Spleen (tissue), 11 donors: ENCODE measurements around the gene ZCCHC8. TPM values are rescaled to one million over a fixed set of nuclear protein-coding genes. Genes with fewer than 3 reads are reported as not detected.
"Not testable (repeated sequence)": the region's sequence is repeated elsewhere in the genome, so short reads cannot be mapped to it uniquely, and the experiment has no call there.

Experiments
- DNase-seq: peaks from one replicate; pipeline ENCODE4 v3.0.0-alpha.2; 2020
- H3K27ac ChIP-seq, 8 donors: fragments of 200-600 bp; sonication (generic) in 7 of 8; 1 replicate in 4 of 8; 2 replicates in 4 of 8; pipeline versions ENCODE4 v1.5.0 to v1.8.0; 2016 to 2021; ENCODE audit warnings: inconsistent platforms in 4 of 8, mild to moderate bottlenecking in 4 of 8, moderate library complexity in 1 of 8
- H3K27me3 ChIP-seq, 7 donors: fragments of 200-600 bp; sonication (generic) in 6 of 7; replicated peaks in 1 of 7; 1 replicate in 4 of 7; 2 replicates in 3 of 7; pipeline versions ENCODE4 v1.5.0 to v1.8.0; 2016 to 2021; ENCODE audit warnings: inconsistent platforms in 3 of 7, mild to moderate bottlenecking in 1 of 7
- H3K36me3 ChIP-seq, 6 donors: fragments of 200-600 bp; sonication (generic) in 5 of 6; 1 replicate in 4 of 6; 2 replicates in 2 of 6; pipeline versions ENCODE4 v1.5.0 to v1.8.0; 2016 to 2021; ENCODE audit warnings: inconsistent platforms in 2 of 6
- H3K4me1 ChIP-seq, 6 donors: fragments of 200-600 bp; sonication (generic) in 5 of 6; 1 replicate in 3 of 6; 2 replicates in 3 of 6; pipeline versions ENCODE4 v1.5.0 to v1.8.0; 2016 to 2021; ENCODE audit warnings: inconsistent platforms in 3 of 6
- H3K4me3 ChIP-seq, 8 donors: fragments of 200-600 bp; sonication (generic) in 7 of 8; 1 replicate in 4 of 8; 2 replicates in 4 of 8; pipeline versions ENCODE4 v1.5.0 to v1.8.0; 2016 to 2021; ENCODE audit warnings: inconsistent platforms in 4 of 8, mild to moderate bottlenecking in 4 of 8, moderate library complexity in 2 of 8
- H3K9me3 ChIP-seq, 8 donors: fragments of 200-600 bp; sonication (generic) in 7 of 8; 1 replicate in 4 of 8; 2 replicates in 4 of 8; pipeline versions ENCODE4 v1.5.0 to v1.8.0; 2016 to 2021; ENCODE audit warnings: inconsistent platforms in 4 of 8
- CTCF ChIP-seq, 11 experiments: fragments of 200-600 bp in 7 of 11; fragments of 450-650 bp in 4 of 11; sonication (generic) in 4 of 11; IDR thresholded peaks in 8 of 11; conservative IDR thresholded peaks in 3 of 11; 1 replicate in 7 of 11; 2 replicates in 4 of 11; pipeline versions ENCODE4 v1.4.0 to v1.8.0; 2016 to 2021; ENCODE audit warnings: antibody characterized with exemption in 11 of 11, inconsistent platforms in 4 of 11, mild to moderate bottlenecking in 1 of 11
- POLR2A ChIP-seq, 3 donors: fragments of 450-650 bp; IDR thresholded peaks; one replicate each; pipeline ENCODE4 v1.5.1; 2017; ENCODE audit warnings: antibody characterized with exemption in 3 of 3, mild to moderate bottlenecking in 1 of 3
- POLR2AphosphoS5 ChIP-seq, 3 donors: sonication (generic); formaldehyde crosslinking; IDR thresholded peaks; one replicate each; pipeline ENCODE4 v1.5.1; 2017; ENCODE audit warnings: antibody characterized with exemption in 3 of 3
- WGBS, 5 donors: extraction: QIAGEN DNeasy Blood & Tissue Kit in 3 of 5; methylation state at CpG; one replicate each; pipeline versions ENCODE4 v1.1.5 to v1.1.7; 2013 to 2018; 5-methylcytosine and 5-hydroxymethylcytosine counted together
- intact Hi-C: fragments of 100-400 bp; cut with DNase I; formaldehyde crosslinking; loops from one replicate; pipeline ENCODE4 v1.15.0; 2023; ENCODE audit warnings: low total_unique reads
- polyA plus RNA-seq, 3 donors: library from polyadenylated mRNA; stranded (reverse); fragments of 200-250 nt; gene quantifications; one replicate each; pipeline ENCODE4 v1.2.1, GENCODE V29; 2013
- total RNA-seq, 7 donors: library from RNA; depleted of rRNA in 3 of 7; stranded (reverse); fragments of >200 nt in 3 of 7; fragmentation: NEBNext Ultra II Directional in 4 of 7; extraction: Animal tissue kit (Norgen Biotek cat#: 25700) in 4 of 7; gene quantifications; one replicate each; pipeline versions ENCODE4 v1.1.0 to v1.2.1, GENCODE V29; 2016 to 2021
- donor health status: healthy with polysubstance abuse.
- donor health status: DM: no; HTN: no; CAD: no; lungs with moderate emphysema.
- donor health status: DM: no; HTN: no; CAD: no.
- donor health status: Bipolar disorder and iron deficiency.
- donor health status: healthy.
- donor health status: DM: no; HTN: no; CAD: no.
- donor health status: DM: yes; HTN: yes; CAD: no.

ZCCHC8 gene
- total and polyA plus RNA-seq, 10 donors, result 20.6 to 37.1 (median 29.4) TPM

GRCh38 chr12:122501489-122501989, 807 bp upstream of the ZCCHC8 start:
- H3K27me3 ChIP-seq, result no peaks in the 10 kb centered on the region
- WGBS, 5 donors, result 46 to 56% (median 51%) methylated on average over 9 of the region's 9 CpGs
- H3K4me1 ChIP-seq, result peaks cover 26 to 61% (median 49%) of the 10 kb centered on the region in 6 donors
- peaks cover 0 to 53% (median 37%) of the 10 kb centered on the region in 6 donors for H3K36me3 ChIP-seq
- intact Hi-C loops, result no loop called here
- no peaks in the 10 kb centered on the region for H3K9me3 ChIP-seq
- H3K4me3 ChIP-seq, result peak overlapping the region in 7 of 8 donors; percentile 62 to 85 (median 77)
- TF ChIP-seq POLR2A (IDR thresholded peaks at IDR 0.05) (no peak), POLR2AphosphoS5 (IDR thresholded peaks at IDR 0.05) (no peak), CTCF (IDR thresholded peaks at IDR 0.05 in 8 of 11, conservative IDR thresholded peaks at IDR 0.05 in 3 of 11) (no peak)
- DNase-seq, result no peak
- H3K27ac ChIP-seq, result peak overlapping the region; percentile 90 to 99 (median 98)

GRCh38 chr12:122499991-122500684, 594 bp downstream of the ZCCHC8 start:
- H3K9me3 ChIP-seq, result no peaks in the 10 kb centered on the region
- peak overlapping the region; percentile 61 to 85 (median 76) for H3K4me3 ChIP-seq
- TF ChIP-seq POLR2A (IDR thresholded peaks at IDR 0.05), result no peak
- no peak for TF ChIP-seq CTCF (IDR thresholded peaks at IDR 0.05 in 8 of 11, conservative IDR thresholded peaks at IDR 0.05 in 3 of 11)
- no peak for TF ChIP-seq POLR2AphosphoS5 (IDR thresholded peaks at IDR 0.05)
- WGBS, 5 donors, result 1% methylated on average over 28 to 47 of the region's 47 CpGs
- intact Hi-C loops, result no loop called here
- peak overlapping the region; percentile 90 to 99 (median 98) for H3K27ac ChIP-seq
- peaks cover 26 to 72% (median 53%) of the 10 kb centered on the region in 6 donors for H3K4me1 ChIP-seq
- peaks cover 0 to 53% (median 26%) of the 10 kb centered on the region in 6 donors for H3K36me3 ChIP-seq
- no peak for DNase-seq
- H3K27me3 ChIP-seq, result no peaks in the 10 kb centered on the region

- H3K4me3 ChIP-seq, result no peak overlapping the region
- intact Hi-C loops, result no loop called here
- WGBS, 5 donors, result 80 to 94% (median 91%) methylated on average over 7 of the region's 7 CpGs
- no peaks in the 10 kb centered on the region for H3K9me3 ChIP-seq
- H3K36me3 ChIP-seq, result peaks cover 0 to 72% (median 37%) of the 10 kb centered on the region in 6 donors
- TF ChIP-seq CTCF (IDR thresholded peaks at IDR 0.05 in 8 of 11, conservative IDR thresholded peaks at IDR 0.05 in 3 of 11), result no peak
- TF ChIP-seq POLR2A (IDR thresholded peaks at IDR 0.05), result no peak
- no peak for TF ChIP-seq POLR2AphosphoS5 (IDR thresholded peaks at IDR 0.05)
- H3K27ac ChIP-seq, result no peak overlapping the region
- DNase-seq, result no peak
- peaks cover 21 to 78% (median 44%) of the 10 kb centered on the region in 6 donors for H3K4me1 ChIP-seq
- H3K27me3 ChIP-seq, result no peaks in the 10 kb centered on the region
Measured at GRCh38 chr12:122495258-122495657, 5.5 kb downstream of the ZCCHC8 start.

- H3K27ac ChIP-seq, intact Hi-C loops, H3K4me3 ChIP-seq, H3K27me3 ChIP-seq, DNase-seq, H3K9me3 ChIP-seq: not testable (repeated sequence)
- 71 to 88% (median 71%) methylated on average over 6 of the region's 6 CpGs for WGBS, 5 donors
- peaks cover 10 to 59% (median 26%) of the 10 kb centered on the region in 6 donors for H3K4me1 ChIP-seq
- H3K36me3 ChIP-seq, result peaks cover 3 to 92% (median 57%) of the 10 kb centered on the region in 6 donors
Measured at GRCh38 chr12:122493222-122493621, 7.5 kb downstream of the ZCCHC8 start.
